Tibial nerve (tissue), 3 donors: ENCODE measurements around the gene AASDHPPT.

Experiments
- CTCF ChIP-seq, 5 experiments: fragments of 200-600 bp in 3 of 5; fragments of 450-650 bp in 2 of 5; sonication (generic) in 3 of 5; IDR thresholded peaks; one replicate each; pipeline ENCODE4 v1.5.1; 2016 to 2019; ENCODE audit warnings: antibody characterized with exemption in 5 of 5, mild to moderate bottlenecking in 3 of 5, moderate library complexity in 2 of 5
- POLR2A ChIP-seq, 2 donors: fragments of 450-650 bp; IDR thresholded peaks; one replicate each; pipeline ENCODE4 v1.6.1; 2017; ENCODE audit warnings: antibody characterized with exemption in 2 of 2, mild to moderate bottlenecking in 2 of 2, moderate library complexity in 2 of 2

GRCh38 chr11:106105986-106106385 is 28.5 kb downstream of the AASDHPPT start:
- TF ChIP-seq POLR2A (IDR thresholded peaks at IDR 0.05), result no peak
- TF ChIP-seq CTCF (IDR thresholded peaks at IDR 0.05), result no peak
